Hippocampal formation (tissue), 2 donors: ENCODE results near the gene COL5A1.
A peak's percentile ranks its signal among the peaks of the same experiment; 100 is the strongest.

Experiments used
- DNase-seq, 2 donors: peaks; one replicate each; lab custom pipeline; 2025; lab: John Stamatoyannopoulos, UW

COL5A1 gene

GRCh38 chr9:134766587-134766986 lies 125.0 kb downstream of the COL5A1 start:
- no peak for DNase-seq

- no peak for DNase-seq
Observed at GRCh38 chr9:134768332-134768708, 126.7 kb downstream of the COL5A1 start.

- peak in 1 of 2 donors; percentile 27 for DNase-seq
Observed at GRCh38 chr9:134768709-134769351, 127.2 kb downstream of the COL5A1 start.

GRCh38 chr9:134770972-134771971 lies 129.7 kb downstream of the COL5A1 start:
- no peak for DNase-seq

- no peak for DNase-seq
Observed at GRCh38 chr9:134772331-134772730, 130.7 kb downstream of the COL5A1 start.

- DNase-seq = no peak
Observed at GRCh38 chr9:134773842-134774241, 132.2 kb downstream of the COL5A1 start.

- no peak for DNase-seq
Observed at GRCh38 chr9:134774410-134774809, 132.8 kb downstream of the COL5A1 start.

- DNase-seq = no peak
Observed at GRCh38 chr9:134775081-134775951, 133.7 kb downstream of the COL5A1 start.

GRCh38 chr9:134776080-134776796 lies 134.6 kb downstream of the COL5A1 start:
- DNase-seq = no peak

- DNase-seq = no peak
Observed at GRCh38 chr9:134777153-134777552, 135.6 kb downstream of the COL5A1 start.

- no peak for DNase-seq
Observed at GRCh38 chr9:134778156-134778555, 136.6 kb downstream of the COL5A1 start.

- DNase-seq = peak in 1 of 2 donors; percentile 23
Observed at GRCh38 chr9:134778841-134779411, 137.3 kb downstream of the COL5A1 start.

GRCh38 chr9:134779640-134780039 lies 138.0 kb downstream of the COL5A1 start:
- DNase-seq = no peak

GRCh38 chr9:134781591-134782302 lies 140.1 kb downstream of the COL5A1 start:
- no peak for DNase-seq

- no peak for DNase-seq
Observed at GRCh38 chr9:134782921-134783698, 141.5 kb downstream of the COL5A1 start.

- no peak for DNase-seq
Observed at GRCh38 chr9:134783699-134784039, 142.1 kb downstream of the COL5A1 start.

- no peak for DNase-seq
Observed at GRCh38 chr9:134784577-134785305, 143.1 kb downstream of the COL5A1 start.

GRCh38 chr9:134785325-134786108 lies 143.9 kb downstream of the COL5A1 start:
- no peak for DNase-seq
